ENCODE results near the gene LINGO1. TPM values are rescaled to one million over a fixed set of nuclear protein-coding genes. Genes with fewer than 3 reads are reported as not detected.

The LINGO1 gene
- total and polyA plus RNA-seq, 9 of the 15 experiments (the other 6 are each of a cell fraction or from before 2014, with no cell fraction given): 0.07 to 15.3 (median 2.1) TPM

- H3K4me1 ChIP-seq (replicated peaks in 1 of 2; ENCODE audit: control insufficient read depth in 2 of 2, insufficient read depth in 2 of 2, low read length in 2 of 2): peaks cover 22 to 51% of the 10 kb centered on the region in 2 experiments
- peak in 2 of 4 experiments; percentile 60 to 64 for DNase-seq (ENCODE audit: extremely low read depth in 1 of 4, low spot score in 3 of 4)
- H3K79me2 ChIP-seq (ENCODE audit: control insufficient read depth, insufficient read depth, low read length): no peaks in the 10 kb centered on the region
- in situ Hi-C loops (cut with MboI): no loop called here
- no peak overlapping the region for H3K27ac ChIP-seq (ENCODE audit: extremely low read depth, low read depth, low read length)
- POLR2A ChIA-PET: no interaction called here
- peak overlapping the region in 1 of 2 experiments; percentile 71; a peak in 1 of 4 replicates for H3K9ac ChIP-seq (ENCODE audit: insufficient read depth in 1 of 2, low read depth in 2 of 2, low read length in 2 of 2)
- no TSS peak for BruUV-seq (replicated peaks)
- TF ChIP-seq ZNF75A (CRISPR knock-in tag; IDR thresholded peaks at IDR 0.05): no peak
- peak; percentile 45; the same call in 1 of the 2 replicates for TF ChIP-seq SPI1 (IDR thresholded peaks at IDR 0.05; ENCODE audit: borderline replicate concordance, low read depth, low read length)
- no peak for FAIRE-seq
- H3K36me3 ChIP-seq (ENCODE audit: control insufficient read depth, insufficient read depth, low read length): peaks cover 15% of the 10 kb centered on the region; the same call in 1 of the 3 replicates
- CTCF ChIA-PET (ENCODE audit: low intra/inter-chr PET ratio): no interaction called here
- H4K20me1 ChIP-seq (replicated peaks; ENCODE audit: control insufficient read depth, insufficient read depth, low read length): no peaks in the 10 kb centered on the region
- no peak overlapping the region for H2AFZ ChIP-seq (ENCODE audit: low read depth, low read length)
- 41% methylated on average over 9 of the region's 10 CpGs for WGBS (ENCODE audit: insufficient coverage, low coverage, missing lambda C conversion rate)
- no peak overlapping the region for H3K4me3 ChIP-seq
- H3K9me3 ChIP-seq (replicated peaks; ENCODE audit: control insufficient read depth, insufficient read depth, low read depth, low read length): no peaks in the 10 kb centered on the region
- H3K27me3 ChIP-seq (ENCODE audit: control insufficient read depth in 2 of 2, insufficient read depth in 2 of 2, low read length in 2 of 2): no peaks in the 10 kb centered on the region
- H3K4me2 ChIP-seq (ENCODE audit: insufficient read depth, low read length): no peak overlapping the region
- intact Hi-C loops (cut with micrococcal nuclease): no loop called here
- no peak for ATAC-seq
- no peaks in the 10 kb centered on the region for H3K9me1 ChIP-seq (ENCODE audit: control insufficient read depth, insufficient read depth, low read length)
Measured at GRCh38 chr15:77611767-77612166, 20.9 kb downstream of the LINGO1 start.

- Histone ChIP-seq H3K9me3 (replicated peaks; ENCODE audit: control insufficient read depth, insufficient read depth, low read depth, low read length) (no peaks in the 10 kb centered on the region), H3K4me3 (no peak overlapping the region), H3K9me1 (ENCODE audit: control insufficient read depth, insufficient read depth, low read length) (no peaks in the 10 kb centered on the region), H3K79me2 (ENCODE audit: control insufficient read depth, insufficient read depth, low read length) (no peaks in the 10 kb centered on the region), H3K27me3 (ENCODE audit: control insufficient read depth in 2 of 2, insufficient read depth in 2 of 2, low read length in 2 of 2) (no peaks in the 10 kb centered on the region), H3K4me2 (ENCODE audit: insufficient read depth, low read length) (no peak overlapping the region), H3K36me3 (ENCODE audit: control insufficient read depth, insufficient read depth, low read length) (peaks cover 15% of the 10 kb centered on the region; the same call in 1 of the 3 replicates), H2AFZ (ENCODE audit: low read depth, low read length) (no peak overlapping the region), H4K20me1 (replicated peaks; ENCODE audit: control insufficient read depth, insufficient read depth, low read length) (no peaks in the 10 kb centered on the region), H3K27ac (ENCODE audit: extremely low read depth, low read depth, low read length) (no peak overlapping the region), H3K9ac (ENCODE audit: insufficient read depth in 1 of 2, low read depth in 2 of 2, low read length in 2 of 2) (no peak overlapping the region), H3K4me1 (replicated peaks in 1 of 2; ENCODE audit: control insufficient read depth in 2 of 2, insufficient read depth in 2 of 2, low read length in 2 of 2) (peaks cover 33 to 57% of the 10 kb centered on the region in 2 experiments)
- ChIA-PET POLR2A (no interaction called here), CTCF (ENCODE audit: low intra/inter-chr PET ratio) (no interaction called here)
- intact Hi-C loops (cut with micrococcal nuclease): no loop called here
- DNase-seq (ENCODE audit: extremely low read depth in 1 of 4, low spot score in 3 of 4) (no peak), FAIRE-seq (no peak), ATAC-seq (no peak)
- in situ Hi-C loops (cut with MboI): no loop called here
- 57% methylated on average over 3 of the region's 9 CpGs for WGBS (ENCODE audit: insufficient coverage, low coverage, missing lambda C conversion rate)
- no TSS peak for BruUV-seq (replicated peaks)
- no peak for TF ChIP-seq ZNF121 (CRISPR knock-in tag; conservative IDR thresholded peaks at IDR 0.05)
- no peak for TF ChIP-seq ELF2 (CRISPR knock-in tag; IDR thresholded peaks at IDR 0.05)
- no peak for TF ChIP-seq TAF7 (tag; IDR thresholded peaks at IDR 0.05)
- no peak for TF ChIP-seq DPF2 (IDR thresholded peaks at IDR 0.05)
- no peak for TF ChIP-seq E4F1 (CRISPR knock-in tag; IDR thresholded peaks at IDR 0.05; ENCODE audit: borderline replicate concordance)
Measured at GRCh38 chr15:77610731-77611130, 22.0 kb downstream of the LINGO1 start.
